MM.1S (cell line): ENCODE measurements around the gene CACNB2.

Source experiments
- DNase-seq: peaks from one replicate; pipeline ENCODE4 v3.0.0-alpha.2; 2015
- H2AFZ ChIP-seq: fragments of 300-600 bp; sonication (generic); 2 replicates; pipeline ENCODE4 v1.6.0; 2016; ENCODE audit warnings: antibody characterized with exemption, low read length
- H3F3A ChIP-seq: fragments of 300-600 bp; sonication (generic); 2 replicates; pipeline ENCODE4 v1.6.1; 2016; ENCODE audit warnings: mild to moderate bottlenecking, antibody characterized with exemption, low read length, moderate library complexity, mixed read lengths; ENCODE audit not compliant: insufficient read depth
- H3K27ac ChIP-seq: fragments of 300-600 bp; sonication (generic); 2 replicates; pipeline ENCODE4 v1.5.1; 2016; ENCODE audit warnings: mild to moderate bottlenecking, low read length
- H3K27me3 ChIP-seq: fragments of 300-600 bp; sonication (generic); replicated peaks from 2 replicates; pipeline ENCODE4 v1.6.0; 2016; ENCODE audit warnings: low read length; ENCODE audit not compliant: insufficient read depth
- H3K36me3 ChIP-seq: fragments of 300-600 bp; sonication (generic); replicated peaks from 2 replicates; pipeline ENCODE4 v1.6.1; 2016; ENCODE audit warnings: mild to moderate bottlenecking, low read length, mixed read lengths; ENCODE audit not compliant: insufficient read depth
- H3K4me1 ChIP-seq: fragments of 300-600 bp; sonication (generic); 2 replicates; pipeline ENCODE4 v1.6.1; 2016; ENCODE audit warnings: low read length, mixed read lengths
- H3K4me2 ChIP-seq: fragments of 300-600 bp; sonication (generic); 2 replicates; pipeline ENCODE4 v1.6.0; 2016; ENCODE audit warnings: low read depth, low read length
- H3K4me3 ChIP-seq: fragments of 300-600 bp; sonication (generic); 2 replicates; pipeline ENCODE4 v1.5.1; 2016; ENCODE audit warnings: low read length, mixed read lengths
- H3K79me2 ChIP-seq: fragments of 300-600 bp; sonication (generic); 2 replicates; pipeline ENCODE4 v1.6.1; 2016; ENCODE audit warnings: mixed run types, low read length, mixed read lengths
- H3K9ac ChIP-seq: fragments of 300-600 bp; sonication (generic); 2 replicates; pipeline ENCODE4 v1.6.1; 2016; ENCODE audit warnings: low read length, mixed read lengths
- H3K9me2 ChIP-seq: fragments of 300-600 bp; sonication (generic); replicated peaks from 2 replicates; pipeline ENCODE4 v1.6.1; 2016; ENCODE audit warnings: mild to moderate bottlenecking, low read length, mixed read lengths; ENCODE audit not compliant: insufficient read depth
- H3K9me3 ChIP-seq: fragments of 300-600 bp; sonication (generic); replicated peaks from 2 replicates; pipeline ENCODE4 v1.6.1; 2016; ENCODE audit warnings: mild to moderate bottlenecking, low read length, mixed read lengths; ENCODE audit not compliant: insufficient read depth
- H4K20me1 ChIP-seq: fragments of 300-600 bp; sonication (generic); 2 replicates; pipeline ENCODE4 v1.6.1; 2016; ENCODE audit warnings: mild to moderate bottlenecking, low read length, moderate library complexity, mixed read lengths; ENCODE audit not compliant: insufficient read depth
- EZH2 ChIP-seq: fragments of 300-600 bp; sonication (generic); optimal IDR thresholded peaks from 2 replicates; pipeline ENCODE3; 2017; ENCODE audit warnings: low read depth, mild to moderate bottlenecking, antibody characterized with exemption, low read length, mixed read lengths
- EZH2phosphoT487 ChIP-seq: fragments of 300-600 bp; sonication (generic); IDR thresholded peaks from 2 replicates; pipeline ENCODE4 v1.6.1; 2018; ENCODE audit warnings: antibody characterized with exemption, low read length
- TF ChIP-seq, protein P1 (sequence below): fragments of 300-600 bp; sonication (generic); IDR thresholded peaks from 2 replicates; pipeline ENCODE4 v1.5.1; 2016; ENCODE audit warnings: antibody characterized with exemption, low read length, mixed read lengths

The CACNB2 gene

DNA sequence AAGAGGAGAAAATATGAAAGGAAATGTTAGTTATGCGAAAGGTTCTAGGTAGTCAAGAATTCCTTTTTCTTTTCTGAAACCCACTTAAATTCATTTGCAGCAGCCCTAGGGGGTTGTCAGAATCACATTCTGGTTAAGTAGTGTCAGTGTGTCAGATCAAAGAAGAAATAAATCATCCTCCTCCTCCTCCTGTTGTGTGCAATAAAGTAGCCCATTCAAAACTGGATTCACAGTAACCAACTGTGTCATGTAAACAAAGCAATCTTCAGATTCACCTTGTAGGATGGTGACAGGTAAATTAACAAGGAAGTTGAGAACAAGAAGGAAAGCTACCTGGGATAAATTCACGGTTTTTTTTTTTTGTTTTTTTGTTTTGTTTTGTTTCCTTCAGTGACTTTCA, 383.6 kb downstream of the CACNB2 start:
- H3K9ac ChIP-seq, result no peak overlapping the region
- H3K4me3 ChIP-seq, result no peak overlapping the region
- no peaks in the 10 kb centered on the region for H3K27me3 ChIP-seq
- H2AFZ ChIP-seq, result no peak overlapping the region
- H4K20me1 ChIP-seq, result no peaks in the 10 kb centered on the region
- no peaks in the 10 kb centered on the region for H3K36me3 ChIP-seq
- H3K27ac ChIP-seq, result no peak overlapping the region
- H3K79me2 ChIP-seq, result no peaks in the 10 kb centered on the region
- no peak for DNase-seq
- no peaks in the 10 kb centered on the region for H3F3A ChIP-seq
- H3K9me2 ChIP-seq, result no peaks in the 10 kb centered on the region
- no peak overlapping the region for H3K4me2 ChIP-seq
- TF ChIP-seq EZH2phosphoT487 (no peak), EZH2 (no peak)
- TF ChIP-seq, protein P1, sequence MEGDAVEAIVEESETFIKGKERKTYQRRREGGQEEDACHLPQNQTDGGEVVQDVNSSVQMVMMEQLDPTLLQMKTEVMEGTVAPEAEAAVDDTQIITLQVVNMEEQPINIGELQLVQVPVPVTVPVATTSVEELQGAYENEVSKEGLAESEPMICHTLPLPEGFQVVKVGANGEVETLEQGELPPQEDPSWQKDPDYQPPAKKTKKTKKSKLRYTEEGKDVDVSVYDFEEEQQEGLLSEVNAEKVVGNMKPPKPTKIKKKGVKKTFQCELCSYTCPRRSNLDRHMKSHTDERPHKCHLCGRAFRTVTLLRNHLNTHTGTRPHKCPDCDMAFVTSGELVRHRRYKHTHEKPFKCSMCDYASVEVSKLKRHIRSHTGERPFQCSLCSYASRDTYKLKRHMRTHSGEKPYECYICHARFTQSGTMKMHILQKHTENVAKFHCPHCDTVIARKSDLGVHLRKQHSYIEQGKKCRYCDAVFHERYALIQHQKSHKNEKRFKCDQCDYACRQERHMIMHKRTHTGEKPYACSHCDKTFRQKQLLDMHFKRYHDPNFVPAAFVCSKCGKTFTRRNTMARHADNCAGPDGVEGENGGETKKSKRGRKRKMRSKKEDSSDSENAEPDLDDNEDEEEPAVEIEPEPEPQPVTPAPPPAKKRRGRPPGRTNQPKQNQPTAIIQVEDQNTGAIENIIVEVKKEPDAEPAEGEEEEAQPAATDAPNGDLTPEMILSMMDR, result no peak
- no peaks in the 10 kb centered on the region for H3K4me1 ChIP-seq
- H3K9me3 ChIP-seq, result no peaks in the 10 kb centered on the region

DNA sequence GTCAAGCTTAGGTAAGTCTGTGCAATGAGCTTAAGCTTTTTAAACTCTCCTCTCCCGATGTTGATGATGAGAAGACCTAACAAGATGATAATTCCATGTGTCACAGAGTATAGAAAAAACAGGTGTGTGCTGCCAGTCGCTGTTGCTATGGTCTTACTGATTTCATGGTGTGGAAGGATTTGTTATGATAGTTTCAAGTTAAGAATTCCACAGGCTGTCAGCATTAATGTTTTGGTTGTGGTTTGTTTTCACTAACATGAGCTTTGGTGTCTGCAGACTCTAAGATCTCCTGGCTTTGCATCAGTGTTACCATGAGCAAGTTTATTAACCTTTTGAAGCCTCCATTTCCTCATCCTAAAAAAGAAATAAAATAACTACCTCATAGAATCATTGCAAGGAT, 387.5 kb downstream of the CACNB2 start:
- Histone ChIP-seq H3K9ac (no peak overlapping the region), H3K4me1 (no peaks in the 10 kb centered on the region), H4K20me1 (no peaks in the 10 kb centered on the region), H3K36me3 (no peaks in the 10 kb centered on the region), H3F3A (no peaks in the 10 kb centered on the region), H2AFZ (no peak overlapping the region), H3K9me3 (no peaks in the 10 kb centered on the region), H3K4me3 (no peak overlapping the region), H3K27me3 (no peaks in the 10 kb centered on the region), H3K9me2 (no peaks in the 10 kb centered on the region), H3K4me2 (no peak overlapping the region), H3K79me2 (no peaks in the 10 kb centered on the region), H3K27ac (no peak overlapping the region)
- no peak for DNase-seq
- TF ChIP-seq EZH2 (no peak), EZH2phosphoT487 (no peak)
- TF ChIP-seq, protein P1, result no peak

DNA sequence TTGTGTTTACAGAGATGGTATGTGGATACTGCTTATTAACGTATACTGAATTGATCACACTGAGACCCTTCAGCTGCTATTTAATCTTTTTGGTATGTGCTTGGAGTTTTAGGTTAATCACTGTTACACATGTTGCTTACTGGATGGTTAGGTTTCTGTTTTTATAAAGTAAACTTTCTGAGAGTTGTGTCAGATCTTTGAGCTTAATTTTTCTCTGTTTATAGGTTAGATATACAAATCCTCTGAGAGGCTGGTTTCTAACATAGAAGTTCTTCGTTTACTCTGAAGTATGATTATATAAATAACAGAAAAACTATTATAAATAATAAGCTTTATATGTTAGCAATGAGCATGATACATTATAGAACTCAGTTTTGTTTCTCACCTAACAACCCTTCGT, 388.1 kb downstream of the CACNB2 start:
- Histone ChIP-seq H3K27ac (no peak overlapping the region), H3K9me3 (no peaks in the 10 kb centered on the region), H4K20me1 (no peaks in the 10 kb centered on the region), H3K27me3 (no peaks in the 10 kb centered on the region), H3K79me2 (no peaks in the 10 kb centered on the region), H3K4me2 (no peak overlapping the region), H3F3A (no peaks in the 10 kb centered on the region), H3K9me2 (no peaks in the 10 kb centered on the region), H2AFZ (no peak overlapping the region), H3K4me1 (no peaks in the 10 kb centered on the region), H3K9ac (no peak overlapping the region), H3K4me3 (no peak overlapping the region), H3K36me3 (no peaks in the 10 kb centered on the region)
- TF ChIP-seq, protein P1, result no peak
- no peak for TF ChIP-seq EZH2phosphoT487
- no peak for TF ChIP-seq EZH2
- no peak for DNase-seq
